Body of pancreas (tissue), 4 donors: Measurements from ENCODE around the gene VAPB.

ENCODE experiments used
- CTCF ChIP-seq, 7 experiments: fragments of 450-650 bp in 4 of 7; fragments of 200-600 bp in 3 of 7; sonication (generic) in 3 of 7; IDR thresholded peaks; one replicate each; pipeline ENCODE4 v1.5.1; 2016 to 2019; ENCODE audit warnings: antibody characterized with exemption in 7 of 7
- POLR2A ChIP-seq, 3 donors: fragments of 450-650 bp; IDR thresholded peaks; one replicate each; pipeline ENCODE4 v1.6.1; 2016; ENCODE audit warnings: antibody characterized with exemption in 3 of 3, mild to moderate bottlenecking in 2 of 3

GRCh38 chr20:58458342-58459057 is 69.5 kb downstream of the VAPB start:
- TF ChIP-seq POLR2A (IDR thresholded peaks at IDR 0.05): no peak
- TF ChIP-seq CTCF (IDR thresholded peaks at IDR 0.05): no peak
